ENCODE results near the gene COX8A. TPM values are rescaled to one million over a fixed set of nuclear protein-coding genes. Genes with fewer than 3 reads are reported as not detected.
"Not testable (repeated sequence)": the region's sequence is repeated elsewhere in the genome, so short reads cannot be mapped to it uniquely, and the experiment has no call there.

The COX8A gene
- polyA plus RNA-seq, 1 donor = 239 TPM

- no peak for DNase-seq (ENCODE audit: low read depth)
Observed at GRCh38 chr11:63969461-63969860, 5.0 kb upstream of the COX8A start.

GRCh38 chr11:63970902-63971301 lies 3.5 kb upstream of the COX8A start:
- DNase-seq (ENCODE audit: low read depth) = no peak

- DNase-seq (ENCODE audit: low read depth) = not testable (repeated sequence)
Observed at GRCh38 chr11:63973912-63974258, 535 bp upstream of the COX8A start.

DNA sequence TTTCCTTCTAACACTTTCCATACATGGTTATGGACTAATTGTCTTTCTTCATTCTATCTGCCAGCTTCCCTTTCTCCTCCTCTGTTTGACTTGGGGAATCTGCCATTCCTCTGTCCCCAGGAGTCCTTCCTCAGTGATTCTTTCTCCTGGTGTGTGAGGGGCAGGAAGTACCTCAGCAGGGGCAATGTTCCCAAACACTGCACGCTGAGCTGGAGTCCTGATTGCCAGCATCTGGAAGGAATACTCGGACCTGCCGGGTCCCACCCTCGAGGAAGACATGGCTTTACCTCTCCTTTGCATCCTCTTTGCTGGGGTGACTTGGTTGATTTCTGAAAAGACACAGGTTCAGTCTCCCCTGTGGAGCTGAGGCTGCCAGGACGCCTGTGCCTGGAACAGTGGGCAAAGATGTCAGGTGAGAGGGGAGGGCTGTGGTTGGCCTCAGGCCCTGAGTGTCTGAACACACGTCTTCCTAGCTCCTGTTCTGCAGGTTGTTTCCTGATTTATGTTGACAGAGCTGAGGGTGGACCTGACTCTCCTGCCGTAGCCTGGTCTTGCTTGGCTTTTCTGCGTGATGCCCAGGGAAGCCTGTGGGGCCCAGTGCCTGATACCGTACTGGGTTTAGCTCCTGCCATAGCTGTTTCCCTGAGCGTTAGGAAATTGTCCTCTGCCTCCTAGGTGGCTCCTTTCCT lies 4.3 kb downstream of the COX8A start:
- DNase-seq (ENCODE audit: low read depth) = no peak

- DNase-seq (ENCODE audit: low read depth) = no peak
Observed at GRCh38 chr11:63979426-63979825, 5.0 kb downstream of the COX8A start.

DNA sequence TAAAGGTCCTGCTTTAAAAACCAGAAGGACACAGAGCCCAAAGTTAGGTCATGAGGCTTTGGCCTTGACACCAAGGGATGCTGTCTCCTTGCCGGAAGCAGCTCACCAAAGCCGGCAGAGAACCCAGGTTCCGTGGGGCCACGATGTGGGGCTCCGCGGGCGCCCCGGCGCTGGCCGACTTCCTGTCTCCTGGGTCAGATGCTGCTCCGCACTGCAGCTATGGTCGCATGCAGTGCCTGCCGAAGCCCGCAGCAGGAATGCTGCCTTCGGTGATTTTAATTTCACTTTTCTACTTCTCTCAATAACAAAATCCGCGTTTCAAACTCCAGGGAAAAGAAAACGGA lies 11.4 kb downstream of the COX8A start:
- DNase-seq (ENCODE audit: low read depth) = no peak

GRCh38 chr11:63986156-63986931 lies 11.9 kb downstream of the COX8A start, which contains the start of gene OTUB1:
OTUB1 (plus strand) TSS chr11:63986438; CDS start chr11:63986457, 19 bp downstream.
- DNase-seq (ENCODE audit: low read depth) = peak; percentile 62

DNA sequence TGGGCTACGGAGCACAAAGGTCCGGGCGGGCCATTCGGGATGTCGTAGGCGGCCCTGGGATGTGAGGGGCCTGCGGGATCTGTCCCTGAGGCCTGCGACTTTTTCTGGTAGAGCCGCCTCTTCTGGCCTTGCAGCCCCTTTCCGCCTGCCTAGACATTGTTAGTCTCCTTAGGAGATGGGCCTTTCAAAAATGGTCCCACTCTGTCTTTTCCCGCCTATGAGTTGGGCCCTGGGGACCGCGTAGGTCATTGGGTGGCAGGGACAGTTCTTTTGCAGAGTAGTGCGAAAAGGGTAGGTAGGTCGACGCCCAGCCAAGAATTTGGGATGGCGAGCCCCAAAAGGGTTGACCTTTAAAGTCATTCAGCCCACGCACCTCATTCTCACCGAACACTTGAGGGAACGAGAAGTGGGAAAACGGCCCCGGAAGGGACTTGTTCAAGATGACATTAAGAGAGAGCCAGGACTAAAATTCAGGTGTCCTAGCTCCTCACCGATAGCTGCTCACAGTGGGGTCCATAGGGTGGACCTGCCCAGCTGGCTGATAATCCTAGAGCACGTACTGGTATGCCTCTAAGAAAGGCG lies 12.6 kb downstream of the COX8A start:
- no peak for DNase-seq (ENCODE audit: low read depth)

- DNase-seq (ENCODE audit: low read depth) = no peak
Observed at GRCh38 chr11:63991558-63991957, 17.1 kb downstream of the COX8A start.

GRCh38 chr11:63993100-63993499 lies 18.7 kb downstream of the COX8A start:
- no peak for DNase-seq (ENCODE audit: low read depth)

DNA sequence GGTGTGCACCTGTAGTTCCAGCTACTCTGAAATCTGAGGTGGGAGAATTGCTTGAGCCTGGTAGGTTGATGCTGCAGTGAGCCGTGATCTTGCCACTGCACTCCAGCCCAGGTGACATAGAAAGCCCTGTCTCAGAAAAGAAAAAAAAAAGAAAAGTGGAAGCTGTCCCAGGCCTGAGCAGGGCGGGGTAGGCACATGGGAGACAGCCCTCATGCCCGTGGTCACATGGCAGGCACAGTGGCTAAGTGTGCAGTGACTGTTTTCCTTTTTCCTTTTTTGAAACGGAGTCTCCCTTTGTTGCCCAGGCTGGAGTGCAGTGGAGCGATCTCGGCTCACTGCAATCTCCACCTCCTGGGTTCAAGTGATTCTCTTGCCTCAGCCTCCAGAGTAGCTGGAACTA lies 19.6 kb downstream of the COX8A start:
- no peak for DNase-seq (ENCODE audit: low read depth)

DNA sequence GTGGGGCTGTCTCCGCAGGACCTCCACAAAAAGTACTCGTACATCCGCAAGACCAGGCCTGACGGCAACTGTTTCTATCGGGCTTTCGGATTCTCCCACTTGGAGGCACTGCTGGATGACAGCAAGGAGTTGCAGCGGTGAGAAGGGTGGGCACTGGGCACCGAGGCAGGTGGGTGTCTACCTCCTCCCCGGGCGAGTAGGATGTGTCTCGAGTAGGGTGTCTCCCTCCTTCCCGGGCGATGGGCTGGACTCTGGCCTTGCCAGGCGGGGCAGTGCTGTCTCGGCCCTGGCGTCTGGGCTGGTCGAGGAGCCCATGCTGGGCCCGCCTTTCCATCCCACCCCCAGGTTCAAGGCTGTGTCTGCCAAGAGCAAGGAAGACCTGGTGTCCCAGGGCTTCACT lies 22.1 kb downstream of the COX8A start:
- DNase-seq (ENCODE audit: low read depth) = no peak

- no peak for DNase-seq (ENCODE audit: low read depth)
Observed at GRCh38 chr11:63997104-63997700, 22.8 kb downstream of the COX8A start.

DNA sequence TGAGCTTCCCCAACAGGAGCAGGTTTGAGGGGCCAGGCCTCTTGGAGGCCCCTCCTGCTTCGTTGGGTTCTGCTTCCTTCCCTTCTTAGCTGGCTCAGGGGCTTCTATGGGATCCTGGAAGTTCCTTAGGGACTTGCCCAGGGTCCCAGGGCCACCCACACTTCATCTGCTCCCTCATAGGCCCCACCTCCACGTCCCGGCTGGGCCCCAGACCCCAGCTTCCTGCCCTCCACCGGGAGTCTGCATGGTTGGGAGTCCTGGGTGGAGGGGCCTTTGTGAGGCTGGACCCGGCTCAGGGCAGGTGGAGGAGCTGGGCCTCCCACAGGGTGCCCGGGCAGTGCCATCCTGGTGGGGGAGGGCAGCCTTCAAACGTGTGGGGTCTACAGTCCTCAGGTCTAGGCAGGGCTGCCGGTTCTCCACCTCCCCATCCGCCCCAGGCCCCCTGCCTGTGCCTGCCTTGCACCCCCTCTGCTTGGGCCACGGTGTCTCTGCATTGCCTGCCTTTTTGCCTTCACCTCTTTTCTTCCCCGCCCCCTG lies 23.4 kb downstream of the COX8A start:
- DNase-seq (ENCODE audit: low read depth) = no peak

DNA sequence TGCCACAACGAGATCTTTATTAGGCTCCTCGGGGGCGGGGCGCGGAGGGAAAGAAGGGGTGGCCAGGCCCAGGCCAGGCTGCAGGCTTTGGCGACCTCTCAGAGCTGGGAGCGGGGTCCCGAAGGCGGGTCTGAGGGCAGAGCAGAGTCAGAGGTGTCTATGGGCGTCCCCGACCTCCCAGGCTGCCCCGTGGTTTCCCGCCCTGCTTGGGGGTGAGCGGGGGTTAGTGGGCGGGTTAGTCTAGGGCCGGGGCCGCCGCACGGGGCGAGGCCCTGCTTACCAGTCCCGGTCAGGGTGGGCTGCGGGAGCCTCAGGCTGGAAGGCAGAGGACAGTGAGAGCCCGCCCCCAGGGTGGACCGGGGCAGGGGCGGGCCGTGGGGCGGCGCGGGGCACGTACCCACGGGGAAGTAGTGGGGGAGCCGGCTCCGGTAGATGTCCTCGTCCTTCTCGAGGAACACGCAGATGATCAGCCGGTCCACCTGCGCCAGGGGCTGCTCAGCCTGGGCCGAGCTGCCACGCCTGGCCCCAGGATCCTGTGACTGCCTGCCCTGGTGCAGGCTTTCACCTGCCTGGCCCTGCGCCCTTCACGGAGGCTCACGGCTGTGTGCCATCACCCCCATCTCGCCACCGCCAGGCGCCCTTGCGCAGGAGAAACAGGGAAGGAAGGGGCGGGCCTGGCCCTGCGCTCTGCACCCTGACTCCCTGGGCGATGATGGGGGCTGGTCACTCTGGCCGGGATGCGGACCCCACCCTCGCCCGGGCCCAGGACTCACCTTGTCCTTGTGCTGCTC lies 24.3 kb downstream of the COX8A start:
- DNase-seq (ENCODE audit: low read depth) = no peak

GRCh38 chr11:63999349-64000025 lies 25.1 kb downstream of the COX8A start:
- no peak for DNase-seq (ENCODE audit: low read depth)

- no peak for DNase-seq (ENCODE audit: low read depth)
Observed at GRCh38 chr11:64000026-64000739, 25.8 kb downstream of the COX8A start.

DNA sequence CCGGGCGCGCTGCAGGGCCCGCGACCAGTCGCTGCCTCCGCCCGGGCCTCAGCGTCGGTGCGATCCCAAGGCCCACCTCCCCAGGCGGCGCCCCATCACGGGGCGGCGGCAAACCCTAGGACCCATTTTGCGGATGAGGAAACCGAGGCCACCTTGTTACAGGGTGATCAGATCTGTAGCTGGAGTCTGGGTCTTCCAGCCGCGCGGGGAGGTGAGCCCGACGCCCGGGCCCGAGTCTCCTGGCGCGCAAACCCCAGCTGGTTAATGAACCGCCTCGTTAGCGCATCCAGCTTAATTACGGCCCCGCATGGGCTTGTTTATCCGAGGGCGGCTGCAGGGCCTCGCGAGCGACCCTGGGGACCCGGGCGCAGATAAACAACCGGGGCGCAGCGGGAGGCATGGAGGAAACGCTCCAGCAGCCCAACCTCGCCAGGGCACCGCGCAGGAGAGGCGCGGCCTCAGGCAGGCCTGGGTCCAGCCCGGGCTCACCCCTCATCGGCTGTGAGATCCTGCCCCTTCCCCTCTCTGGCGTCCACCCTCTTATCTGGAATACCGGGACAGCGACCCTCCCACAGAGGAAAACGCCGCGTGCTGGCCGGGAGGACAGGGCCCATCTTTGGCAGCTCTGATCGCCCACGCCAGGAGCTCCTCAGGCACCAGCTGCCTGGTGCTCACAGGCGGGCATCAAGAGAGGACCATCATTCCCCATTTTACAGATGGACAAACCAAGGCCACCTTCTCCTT lies 26.5 kb downstream of the COX8A start:
- no peak for DNase-seq (ENCODE audit: low read depth)

All from forelimb muscle (tissue), 1 donor.